ENCODE measurements around the gene GSX1.
A peak's percentile ranks its signal among the peaks of the same experiment; 100 is the strongest.

DNA sequence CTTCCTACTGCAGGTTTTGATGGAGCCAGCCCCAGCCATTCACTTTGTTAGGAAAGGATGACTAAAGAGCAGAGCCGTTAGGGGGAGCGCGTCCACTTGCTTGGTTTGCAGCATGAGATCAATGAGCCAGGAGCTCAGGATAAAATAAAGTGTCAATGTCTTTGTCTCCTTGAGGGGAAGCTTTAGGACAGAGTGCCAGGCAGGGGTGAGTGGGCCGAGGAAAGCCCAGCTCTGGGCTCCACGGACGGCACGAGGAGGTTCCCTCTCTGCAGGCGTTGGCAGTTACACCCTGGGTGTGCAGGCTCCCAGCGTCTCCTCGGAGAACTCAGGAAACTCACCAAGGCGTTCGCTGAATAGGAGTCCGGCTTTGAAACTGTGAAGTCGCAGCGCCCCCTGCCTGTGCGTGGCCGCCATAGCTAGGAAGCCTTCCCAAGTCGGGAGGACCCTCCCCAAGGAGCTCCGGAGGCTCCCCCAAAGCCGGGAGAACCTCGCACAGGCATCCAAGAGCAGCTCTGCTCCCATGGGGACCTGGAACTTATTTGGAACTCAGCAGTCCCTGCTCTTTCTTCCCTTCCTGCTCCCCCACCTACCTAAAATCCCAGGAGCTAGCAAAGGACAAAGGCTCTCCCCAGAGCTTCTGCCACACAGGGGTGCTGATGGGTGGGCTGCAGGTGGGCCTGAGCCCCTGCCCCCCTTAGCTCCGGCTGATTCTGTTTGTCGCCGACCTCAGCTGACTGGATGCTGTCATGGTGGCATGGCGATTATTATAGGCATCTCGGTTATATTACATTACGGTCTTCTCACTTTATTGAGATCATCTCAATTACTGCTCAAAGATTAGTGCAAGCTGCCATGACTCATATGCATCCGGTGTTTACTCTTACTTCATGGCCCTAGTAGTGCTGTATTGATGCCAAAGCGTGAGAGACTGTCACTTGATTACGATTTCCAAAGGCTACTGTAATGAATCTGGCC, 34.4 kb downstream of the GSX1 start:
- no peak for TF ChIP-seq POLR2A (IDR thresholded peaks at IDR 0.05)
- TF ChIP-seq, protein P1, sequence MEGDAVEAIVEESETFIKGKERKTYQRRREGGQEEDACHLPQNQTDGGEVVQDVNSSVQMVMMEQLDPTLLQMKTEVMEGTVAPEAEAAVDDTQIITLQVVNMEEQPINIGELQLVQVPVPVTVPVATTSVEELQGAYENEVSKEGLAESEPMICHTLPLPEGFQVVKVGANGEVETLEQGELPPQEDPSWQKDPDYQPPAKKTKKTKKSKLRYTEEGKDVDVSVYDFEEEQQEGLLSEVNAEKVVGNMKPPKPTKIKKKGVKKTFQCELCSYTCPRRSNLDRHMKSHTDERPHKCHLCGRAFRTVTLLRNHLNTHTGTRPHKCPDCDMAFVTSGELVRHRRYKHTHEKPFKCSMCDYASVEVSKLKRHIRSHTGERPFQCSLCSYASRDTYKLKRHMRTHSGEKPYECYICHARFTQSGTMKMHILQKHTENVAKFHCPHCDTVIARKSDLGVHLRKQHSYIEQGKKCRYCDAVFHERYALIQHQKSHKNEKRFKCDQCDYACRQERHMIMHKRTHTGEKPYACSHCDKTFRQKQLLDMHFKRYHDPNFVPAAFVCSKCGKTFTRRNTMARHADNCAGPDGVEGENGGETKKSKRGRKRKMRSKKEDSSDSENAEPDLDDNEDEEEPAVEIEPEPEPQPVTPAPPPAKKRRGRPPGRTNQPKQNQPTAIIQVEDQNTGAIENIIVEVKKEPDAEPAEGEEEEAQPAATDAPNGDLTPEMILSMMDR (IDR thresholded peaks at IDR 0.05) = peak; percentile 86 to 97 (median 93)

Measured in right lobe of liver (tissue), 4 donors.